HepG2 (cell line): Measurements from ENCODE around the gene SOX13. TPM values are rescaled to one million over a fixed set of nuclear protein-coding genes. Genes with fewer than 3 reads are reported as not detected.

Experiments used
- AGO2 ChIP-seq: fragments of 200-400 bp; formaldehyde crosslinking; optimal IDR thresholded peaks from 2 replicates; pipeline ENCODE3; 2017; ENCODE audit warnings: mild to moderate bottlenecking, low read depth, low read length, moderate library complexity
- ATF1 ChIP-seq: IDR thresholded peaks from 2 replicates; pipeline ENCODE4 v1.6.1; 2016; ENCODE audit warnings: mild to moderate bottlenecking, control low read depth
- CC2D1A ChIP-seq: sonication (generic); formaldehyde crosslinking; IDR thresholded peaks from 2 replicates; pipeline ENCODE4 v1.8.1; 2023; ENCODE audit warnings: mild to moderate bottlenecking, missing genetic modification reagents
- GPN1 ChIP-seq: sonication (generic); formaldehyde crosslinking; IDR thresholded peaks from 2 replicates; pipeline ENCODE4 v1.5.1; 2020; ENCODE audit warnings: missing genetic modification reagents, borderline replicate concordance
- HMGA1 ChIP-seq: sonication (generic); formaldehyde crosslinking; conservative IDR thresholded peaks from 2 replicates; pipeline ENCODE4 v1.4.0; 2020; ENCODE audit warnings: missing genetic modification reagents
- HNF4G ChIP-seq, 2 experiments: sonication (generic) in 1 of 2; formaldehyde crosslinking in 1 of 2; IDR thresholded peaks; 2 replicates each; pipeline versions ENCODE4 v1.4.0 to v1.6.1; 2011 to 2020; ENCODE audit warnings: borderline replicate concordance in 2 of 2, low read depth in 2 of 2, mild to moderate bottlenecking in 2 of 2, low read length in 1 of 2, missing genetic modification reagents in 1 of 2, moderate library complexity in 1 of 2
- KDM5B ChIP-seq: sonication (generic); formaldehyde crosslinking; IDR thresholded peaks from 2 replicates; pipeline ENCODE4 v1.4.0; 2020; ENCODE audit warnings: missing genetic modification reagents, mild to moderate bottlenecking, borderline replicate concordance
- NR2F1 ChIP-seq, 2 experiments: fragments of 450-650 bp in 1 of 2; formaldehyde crosslinking in 1 of 2; IDR thresholded peaks; 2 replicates each; pipeline versions ENCODE4 v1.5.0 to v1.6.1; 2016 to 2020; ENCODE audit warnings: mild to moderate bottlenecking in 1 of 2, missing compliant biosample characterization in 1 of 2, missing genetic modification reagents in 1 of 2, moderate library complexity in 1 of 2
- POLR2G ChIP-seq: fragments of 200-400 bp; formaldehyde crosslinking; IDR thresholded peaks from 2 replicates; pipeline ENCODE4 v1.6.1; 2018; ENCODE audit warnings: mild to moderate bottlenecking, low read depth, low read length, moderate library complexity
- RBM39 ChIP-seq: fragments of 200-400 bp; formaldehyde crosslinking; IDR thresholded peaks from one replicate; pipeline ENCODE4 v1.6.1; 2018; ENCODE audit warnings: antibody characterized with exemption, mild to moderate bottlenecking, low read depth, low read length; ENCODE audit not compliant: poor library complexity, severe bottlenecking
- RXRA ChIP-seq: sonication (generic); formaldehyde crosslinking; IDR thresholded peaks from 2 replicates; pipeline ENCODE4 v1.5.1; 2020; ENCODE audit warnings: missing genetic modification reagents
- TCF12 ChIP-seq, 2 experiments: fragments of 450-650 bp in 1 of 2; sonication (generic) in 1 of 2; formaldehyde crosslinking in 1 of 2; IDR thresholded peaks; 2 replicates each; pipeline versions ENCODE4 v1.6.1 to v1.8.0; 2017 to 2022; ENCODE audit warnings: antibody characterized with exemption in 1 of 2, mild to moderate bottlenecking in 1 of 2, missing genetic modification reagents in 1 of 2, moderate library complexity in 1 of 2
- ZGPAT ChIP-seq: IDR thresholded peaks from 2 replicates; pipeline ENCODE4 v1.6.1; 2016; ENCODE audit warnings: mild to moderate bottlenecking
- ZNF441 ChIP-seq: sonication (generic); formaldehyde crosslinking; IDR thresholded peaks from 2 replicates; pipeline ENCODE4 v1.7.0; 2021; ENCODE audit warnings: missing genetic modification reagents, borderline replicate concordance
- ZNF552 ChIP-seq: sonication (generic); formaldehyde crosslinking; IDR thresholded peaks from 2 replicates; pipeline ENCODE4 v1.9.0; 2022; ENCODE audit warnings: missing genetic modification reagents, mild to moderate bottlenecking, borderline replicate concordance
- ZNF570 ChIP-seq: sonication (generic); formaldehyde crosslinking; IDR thresholded peaks from 2 replicates; pipeline ENCODE4 v1.4.0; 2020; ENCODE audit warnings: mild to moderate bottlenecking, missing genetic modification reagents, borderline replicate concordance
- ZNF616 ChIP-seq: sonication (generic); formaldehyde crosslinking; IDR thresholded peaks from 2 replicates; pipeline ENCODE4 v1.5.0; 2020; ENCODE audit warnings: low read depth, mild to moderate bottlenecking, missing genetic modification reagents
- ZNF704 ChIP-seq: sonication (generic); formaldehyde crosslinking; IDR thresholded peaks from 2 replicates; pipeline ENCODE4 v1.8.1; 2023; ENCODE audit warnings: mild to moderate bottlenecking, inconsistent platforms, moderate library complexity, missing genetic modification reagents, borderline replicate concordance
- ZNF766 ChIP-seq: sonication (generic); formaldehyde crosslinking; IDR thresholded peaks from 2 replicates; pipeline ENCODE4 v1.5.0; 2020; ENCODE audit warnings: missing genetic modification reagents, borderline replicate concordance
- ZNF878 ChIP-seq: sonication (generic); formaldehyde crosslinking; IDR thresholded peaks from 2 replicates; pipeline ENCODE4 v1.8.1; 2023; ENCODE audit warnings: mild to moderate bottlenecking, missing genetic modification reagents, moderate library complexity
- ZSCAN29 ChIP-seq: sonication (generic); formaldehyde crosslinking; conservative IDR thresholded peaks from 2 replicates; pipeline ENCODE4 v1.4.0; 2020; ENCODE audit warnings: mild to moderate bottlenecking, missing genetic modification reagents
- polyA plus RNA-seq, 8 experiments: library from polyadenylated mRNA; depleted of rRNA in 3 of 8; stranded (reverse) in 7 of 8; unstranded in 1 of 8; fragments of >200 nt; fragmentation: Illumina TruSeq in 4 of 8; extraction: Trizol in 4 of 8; gene quantifications; 2 replicates each; pipeline versions ENCODE4 v1.2.1 to v1.2.3, GENCODE V29; 2011 to 2016; ENCODE audit warnings: low read depth in 4 of 8, missing spikeins in 1 of 8, mixed read lengths in 1 of 8; ENCODE audit not compliant: insufficient read depth in 1 of 8
- total RNA-seq, 5 experiments: library from RNA; depleted of rRNA; stranded (reverse); fragments of >200 nt; fragmentation: Illumina TruSeq; extraction: Trizol; gene quantifications; 2 replicates each; pipeline ENCODE4 v1.2.3, GENCODE V29; 2016; ENCODE audit warnings: low read depth in 1 of 5
- TF ChIP-seq, protein P1 (sequence below): sonication (generic); formaldehyde crosslinking; IDR thresholded peaks from 2 replicates; pipeline ENCODE4 v1.5.0; 2020; ENCODE audit warnings: missing genetic modification reagents

The SOX13 gene
- total and polyA plus RNA-seq, 2 of the 13 experiments (the other 11 are each of a cell fraction or from before 2014, with no cell fraction given): 13.3 to 15.8 TPM

DNA sequence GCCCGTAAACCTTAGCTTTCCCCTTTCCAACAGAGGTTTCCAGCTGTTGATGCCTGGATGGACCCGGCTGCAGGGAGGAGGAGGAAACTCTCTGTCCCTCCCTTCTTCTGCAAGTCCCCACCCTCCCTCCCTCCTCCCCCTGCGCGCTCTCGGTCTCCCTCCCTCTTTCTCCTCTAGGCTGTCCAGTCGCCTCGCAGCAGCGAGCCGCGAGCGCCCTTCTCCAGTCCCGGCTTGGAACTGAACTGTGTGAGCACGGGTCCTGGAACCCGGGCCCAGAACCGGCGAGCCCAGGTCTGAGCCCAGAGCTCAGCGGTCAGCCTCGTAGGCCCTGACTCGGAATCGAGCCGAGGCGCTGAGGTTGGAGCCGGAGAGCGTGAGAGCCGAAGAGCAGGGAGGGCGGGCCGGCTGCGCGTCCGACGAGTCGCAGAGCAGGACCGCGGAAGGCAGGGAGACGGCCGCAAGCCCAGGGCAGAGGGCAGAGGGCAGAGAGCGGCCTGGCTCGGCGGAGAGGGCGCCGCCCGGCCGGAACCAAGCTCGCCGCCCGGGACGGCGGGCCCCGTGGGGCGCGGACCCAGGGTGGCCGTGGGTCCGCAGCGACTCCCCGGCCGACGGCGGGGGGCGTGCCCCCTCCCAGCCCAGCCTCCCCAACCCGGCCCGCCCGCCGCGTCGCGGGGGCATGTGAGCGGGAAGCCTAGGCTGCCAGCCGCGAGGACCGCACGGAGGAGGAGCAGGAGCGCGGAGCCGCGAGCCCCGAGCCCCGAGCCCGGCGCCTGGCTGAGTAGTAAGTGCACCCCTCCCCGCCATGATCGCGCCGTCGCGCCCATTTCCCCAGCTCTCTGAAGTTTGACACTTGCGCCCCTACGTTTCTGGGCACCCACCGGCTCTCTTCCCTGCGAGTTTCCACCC lies at the start of gene SOX13 (continued):
- no peak for TF ChIP-seq TCF12 (IDR thresholded peaks at IDR 0.05)
- TF ChIP-seq TCF12 (CRISPR knock-in tag; IDR thresholded peaks at IDR 0.05): no peak
- no peak for TF ChIP-seq HNF4G (IDR thresholded peaks at IDR 0.05; ENCODE audit: borderline replicate concordance, low read depth, low read length)
- TF ChIP-seq HNF4G (CRISPR knock-in tag; IDR thresholded peaks at IDR 0.05; ENCODE audit: borderline replicate concordance, low read depth): peak; percentile 57; the same call in 1 of the 2 replicates
- no peak for TF ChIP-seq ZNF878 (CRISPR knock-in tag)
- no peak for TF ChIP-seq ZNF704 (CRISPR knock-in tag)
- TF ChIP-seq, protein P1, sequence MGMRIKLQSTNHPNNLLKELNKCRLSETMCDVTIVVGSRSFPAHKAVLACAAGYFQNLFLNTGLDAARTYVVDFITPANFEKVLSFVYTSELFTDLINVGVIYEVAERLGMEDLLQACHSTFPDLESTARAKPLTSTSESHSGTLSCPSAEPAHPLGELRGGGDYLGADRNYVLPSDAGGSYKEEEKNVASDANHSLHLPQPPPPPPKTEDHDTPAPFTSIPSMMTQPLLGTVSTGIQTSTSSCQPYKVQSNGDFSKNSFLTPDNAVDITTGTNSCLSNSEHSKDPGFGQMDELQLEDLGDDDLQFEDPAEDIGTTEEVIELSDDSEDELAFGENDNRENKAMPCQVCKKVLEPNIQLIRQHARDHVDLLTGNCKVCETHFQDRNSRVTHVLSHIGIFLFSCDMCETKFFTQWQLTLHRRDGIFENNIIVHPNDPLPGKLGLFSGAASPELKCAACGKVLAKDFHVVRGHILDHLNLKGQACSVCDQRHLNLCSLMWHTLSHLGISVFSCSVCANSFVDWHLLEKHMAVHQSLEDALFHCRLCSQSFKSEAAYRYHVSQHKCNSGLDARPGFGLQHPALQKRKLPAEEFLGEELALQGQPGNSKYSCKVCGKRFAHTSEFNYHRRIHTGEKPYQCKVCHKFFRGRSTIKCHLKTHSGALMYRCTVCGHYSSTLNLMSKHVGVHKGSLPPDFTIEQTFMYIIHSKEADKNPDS: 0 out of 2 replicates have a peak, but pooled peaks have one; percentile 46
- TF ChIP-seq GPN1 (CRISPR knock-in tag): peak; percentile 51; the same call in 1 of the 2 replicates
- TF ChIP-seq ATF1 (CRISPR knock-in tag): no peak
- no peak for TF ChIP-seq ZNF552 (CRISPR knock-in tag)
- TF ChIP-seq ZNF441: peak; percentile 73; the same call in 1 of the 2 replicates
- peak; percentile 47; the same call in 1 of the 2 replicates for TF ChIP-seq ZNF616 (CRISPR knock-in tag)
- TF ChIP-seq NR2F1 (CRISPR knock-in tag; IDR thresholded peaks at IDR 0.05): peak; percentile 21 to 56; a peak in 2 of 4 replicates
- no peak for TF ChIP-seq HMGA1 (CRISPR knock-in tag)
- TF ChIP-seq ZSCAN29 (CRISPR knock-in tag): 0 out of 2 replicates have a peak, but pooled peaks have one; percentile 59
- no peak for TF ChIP-seq ZNF570 (CRISPR knock-in tag)
- TF ChIP-seq KDM5B (CRISPR knock-in tag): peak; percentile 78; the same call in 1 of the 2 replicates
- peak; percentile 73; the same call in 1 of the 2 replicates for TF ChIP-seq ZNF766 (CRISPR knock-in tag)
- no peak for TF ChIP-seq RXRA (CRISPR knock-in tag)
- peak; percentile 69; the same call in 1 of the 2 replicates for TF ChIP-seq ZGPAT (CRISPR knock-in tag)
- peak; percentile 71 for TF ChIP-seq AGO2
- TF ChIP-seq CC2D1A (CRISPR knock-in tag): no peak
- TF ChIP-seq POLR2G: peak; percentile 95
- TF ChIP-seq RBM39: peak; percentile 30
